SJSA1 (cell line): ENCODE data around the gene ITCH. TPM values are rescaled to one million over a fixed set of nuclear protein-coding genes. Genes with fewer than 3 reads are reported as not detected.

Experiments used
- DNase-seq, 2 experiments: peaks; one replicate each; pipeline ENCODE4 v3.0.0-alpha.2; 2015 to 2020; ENCODE audit warnings: low spot score in 2 of 2, low read depth in 1 of 2
- H3K27ac ChIP-seq: fragments of 250-450 bp; sonication (Bioruptor Pico); 2 replicates; pipeline ENCODE4 v1.5.1; 2020; ENCODE audit warnings: mild to moderate bottlenecking, moderate library complexity
- H3K27me3 ChIP-seq: fragments of 250-450 bp; sonication (Bioruptor Pico); replicated peaks from 2 replicates; pipeline ENCODE4 v1.5.1; 2020; ENCODE audit warnings: mild to moderate bottlenecking, moderate library complexity
- H3K36me3 ChIP-seq: fragments of 250-450 bp; sonication (Bioruptor Pico); 2 replicates; pipeline ENCODE4 v1.5.1; 2020; ENCODE audit warnings: mild to moderate bottlenecking
- H3K4me1 ChIP-seq: fragments of 250-450 bp; sonication (Bioruptor Pico); replicated peaks from 2 replicates; pipeline ENCODE4 v1.6.1; 2021; ENCODE audit warnings: mild to moderate bottlenecking
- H3K4me3 ChIP-seq: fragments of 250-450 bp; sonication (Bioruptor Pico); 2 replicates; pipeline ENCODE4 v1.5.1; 2020; ENCODE audit warnings: mild to moderate bottlenecking
- H3K9me3 ChIP-seq: fragments of 250-450 bp; sonication (Bioruptor Pico); replicated peaks from 2 replicates; pipeline ENCODE4 v1.5.1; 2020; ENCODE audit warnings: mild to moderate bottlenecking
- total RNA-seq: library from RNA; depleted of rRNA; stranded (reverse); fragments of >200 nt; shearing (Covaris generic); gene quantifications from 2 replicates; pipeline ENCODE4 v1.2.3, GENCODE V29; 2014

Gene ITCH
- total RNA-seq, 1 experiment from 2014 or later: 62.9 TPM

GRCh38 chr20:34528921-34529297, 165.8 kb downstream of the ITCH start:
- H3K27me3 ChIP-seq: no peaks in the 10 kb centered on the region
- peaks cover 82% of the 10 kb centered on the region for H3K36me3 ChIP-seq

GRCh38 chr20:34529742-34530141, 166.7 kb downstream of the ITCH start:
- H3K4me1 ChIP-seq: peaks cover 43% of the 10 kb centered on the region
- peaks cover 84% of the 10 kb centered on the region for H3K36me3 ChIP-seq
- no peak for DNase-seq
- no peak overlapping the region for H3K27ac ChIP-seq
- H3K27me3 ChIP-seq: no peaks in the 10 kb centered on the region
- H3K4me3 ChIP-seq: no peak overlapping the region
- no peaks in the 10 kb centered on the region for H3K9me3 ChIP-seq

More at GRCh38 chr20:34528921-34529297, 165.8 kb downstream of the ITCH start:
- DNase-seq: peak; percentile 31 to 50
- Histone ChIP-seq H3K9me3 (no peaks in the 10 kb centered on the region), H3K4me3 (no peak overlapping the region), H3K27ac (no peak overlapping the region), H3K4me1 (peaks cover 52% of the 10 kb centered on the region)

- Histone ChIP-seq H3K4me3 (no peak overlapping the region), H3K36me3 (peaks cover 86% of the 10 kb centered on the region), H3K27ac (no peak overlapping the region), H3K27me3 (no peaks in the 10 kb centered on the region), H3K4me1 (peaks cover 37% of the 10 kb centered on the region), H3K9me3 (no peaks in the 10 kb centered on the region)
- DNase-seq: no peak
Measured at GRCh38 chr20:34530342-34530741, 167.3 kb downstream of the ITCH start.

GRCh38 chr20:34531608-34532265, 168.7 kb downstream of the ITCH start:
- Histone ChIP-seq H3K27ac (0 out of 2 replicates have a peak overlapping the region, but pooled peaks have one; percentile 7), H3K4me1 (peaks cover 27% of the 10 kb centered on the region), H3K4me3 (no peak overlapping the region), H3K9me3 (no peaks in the 10 kb centered on the region), H3K36me3 (peaks cover 95% of the 10 kb centered on the region), H3K27me3 (no peaks in the 10 kb centered on the region)
- DNase-seq: no peak

GRCh38 chr20:34532320-34532719, 169.2 kb downstream of the ITCH start:
- H3K9me3 ChIP-seq: no peaks in the 10 kb centered on the region
- peaks cover 23% of the 10 kb centered on the region for H3K4me1 ChIP-seq
- H3K27ac ChIP-seq: 0 out of 2 replicates have a peak overlapping the region, but pooled peaks have one; percentile 7
- H3K27me3 ChIP-seq: no peaks in the 10 kb centered on the region
- peaks cover 95% of the 10 kb centered on the region for H3K36me3 ChIP-seq
- no peak overlapping the region for H3K4me3 ChIP-seq
- DNase-seq: peak; percentile 58 to 68

GRCh38 chr20:34532756-34533155, 169.7 kb downstream of the ITCH start:
- Histone ChIP-seq H3K36me3 (peaks cover 95% of the 10 kb centered on the region), H3K4me3 (no peak overlapping the region), H3K9me3 (no peaks in the 10 kb centered on the region), H3K4me1 (peaks cover 23% of the 10 kb centered on the region), H3K27ac (no peak overlapping the region), H3K27me3 (no peaks in the 10 kb centered on the region)
- no peak for DNase-seq

GRCh38 chr20:34534391-34535165, 171.5 kb downstream of the ITCH start:
- no peaks in the 10 kb centered on the region for H3K27me3 ChIP-seq
- H3K27ac ChIP-seq: no peak overlapping the region
- no peak overlapping the region for H3K4me3 ChIP-seq
- peaks cover 96% of the 10 kb centered on the region for H3K36me3 ChIP-seq
- DNase-seq: no peak
- H3K9me3 ChIP-seq: no peaks in the 10 kb centered on the region
- peaks cover 19% of the 10 kb centered on the region for H3K4me1 ChIP-seq

GRCh38 chr20:34535301-34535840, 172.3 kb downstream of the ITCH start:
- peaks cover 96% of the 10 kb centered on the region for H3K36me3 ChIP-seq
- H3K4me1 ChIP-seq: peaks cover 19% of the 10 kb centered on the region

GRCh38 chr20:34535857-34536256, 172.8 kb downstream of the ITCH start:
- H3K4me1 ChIP-seq: peaks cover 19% of the 10 kb centered on the region
- H3K9me3 ChIP-seq: no peaks in the 10 kb centered on the region
- H3K36me3 ChIP-seq: peaks cover 96% of the 10 kb centered on the region
- DNase-seq: no peak
- H3K27me3 ChIP-seq: no peaks in the 10 kb centered on the region
- no peak overlapping the region for H3K4me3 ChIP-seq
- no peak overlapping the region for H3K27ac ChIP-seq

More at GRCh38 chr20:34535301-34535840, 172.3 kb downstream of the ITCH start:
- H3K27ac ChIP-seq: no peak overlapping the region
- DNase-seq: no peak
- H3K4me3 ChIP-seq: no peak overlapping the region
- no peaks in the 10 kb centered on the region for H3K9me3 ChIP-seq
- H3K27me3 ChIP-seq: no peaks in the 10 kb centered on the region

- peaks cover 12% of the 10 kb centered on the region for H3K4me1 ChIP-seq
Measured at GRCh38 chr20:34536798-34537394, 173.8 kb downstream of the ITCH start.

GRCh38 chr20:34537651-34538050, 174.6 kb downstream of the ITCH start:
- H3K36me3 ChIP-seq: peaks cover 94% of the 10 kb centered on the region
- peaks cover 4% of the 10 kb centered on the region for H3K4me1 ChIP-seq
- no peak overlapping the region for H3K4me3 ChIP-seq
- no peaks in the 10 kb centered on the region for H3K9me3 ChIP-seq
- DNase-seq: no peak
- no peak overlapping the region for H3K27ac ChIP-seq
- no peaks in the 10 kb centered on the region for H3K27me3 ChIP-seq

More at GRCh38 chr20:34536798-34537394, 173.8 kb downstream of the ITCH start:
- Histone ChIP-seq H3K27ac (no peak overlapping the region), H3K9me3 (no peaks in the 10 kb centered on the region), H3K36me3 (peaks cover 96% of the 10 kb centered on the region), H3K4me3 (no peak overlapping the region), H3K27me3 (no peaks in the 10 kb centered on the region)
- no peak for DNase-seq

GRCh38 chr20:34538671-34539123, 175.6 kb downstream of the ITCH start:
- H3K36me3 ChIP-seq: peaks cover 84% of the 10 kb centered on the region
- H3K9me3 ChIP-seq: no peaks in the 10 kb centered on the region
- DNase-seq: no peak
- no peak overlapping the region for H3K4me3 ChIP-seq
- H3K27ac ChIP-seq: no peak overlapping the region
- no peaks in the 10 kb centered on the region for H3K4me1 ChIP-seq
- H3K27me3 ChIP-seq: no peaks in the 10 kb centered on the region

- H3K36me3 ChIP-seq: peaks cover 73% of the 10 kb centered on the region
Measured at GRCh38 chr20:34539756-34540155, 176.7 kb downstream of the ITCH start.

More at GRCh38 chr20:34539756-34540155, 176.7 kb downstream of the ITCH start:
- no peaks in the 10 kb centered on the region for H3K4me1 ChIP-seq
- DNase-seq: no peak
- no peak overlapping the region for H3K27ac ChIP-seq
- H3K27me3 ChIP-seq: no peaks in the 10 kb centered on the region
- H3K4me3 ChIP-seq: no peak overlapping the region
- H3K9me3 ChIP-seq: no peaks in the 10 kb centered on the region
